ENCODE measurements around the gene SLC9A6. TPM values are rescaled to one million over a fixed set of nuclear protein-coding genes. Genes with fewer than 3 reads are reported as not detected.

The SLC9A6 gene
- total and polyA plus RNA-seq, 2 of the 8 experiments (the other 6 are each of a cell fraction or from before 2014, with no cell fraction given) = 8.0 to 14.1 TPM

DNA sequence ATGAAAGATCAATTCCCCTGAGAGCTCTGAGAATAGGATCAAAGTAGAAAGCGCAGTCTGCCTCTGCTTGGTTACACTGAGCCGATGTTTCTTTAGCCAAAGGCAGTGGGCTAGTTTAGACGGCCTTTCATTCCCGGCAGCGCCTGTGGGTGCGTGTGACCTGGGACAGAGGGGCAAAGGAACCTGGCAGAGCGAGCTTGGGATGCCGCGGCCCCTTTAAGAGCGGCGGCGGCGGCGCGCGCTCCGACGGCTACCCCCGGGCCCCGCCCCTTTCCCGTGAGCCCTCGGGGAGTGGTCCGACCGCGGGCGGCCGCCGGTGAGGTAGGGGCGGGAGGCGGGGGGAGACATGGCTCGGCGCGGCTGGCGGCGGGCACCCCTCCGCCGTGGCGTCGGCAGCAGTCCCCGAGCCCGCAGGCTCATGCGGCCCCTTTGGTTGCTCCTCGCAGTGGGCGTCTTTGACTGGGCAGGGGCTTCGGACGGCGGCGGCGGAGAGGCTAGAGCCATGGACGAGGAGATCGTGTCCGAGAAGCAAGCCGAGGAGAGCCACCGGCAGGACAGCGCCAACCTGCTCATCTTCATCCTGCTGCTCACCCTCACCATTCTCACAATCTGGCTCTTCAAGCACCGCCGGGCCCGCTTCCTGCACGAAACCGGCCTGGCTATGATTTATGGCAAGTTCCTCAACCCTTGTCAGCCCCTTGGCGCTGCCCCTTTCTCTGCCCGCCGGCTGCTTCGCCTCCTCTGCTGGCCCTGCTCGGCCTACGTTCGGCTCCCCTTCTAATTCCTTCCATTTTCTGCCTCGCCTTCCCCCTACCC, at the start of gene SLC9A6 (continued):
- TF ChIP-seq MAX (IDR thresholded peaks at IDR 0.05) (peak; percentile 45; the same call in 1 of the 2 replicates), CTBP2 (IDR thresholded peaks at IDR 0.05; ENCODE audit: borderline replicate concordance, insufficient read depth, insufficient read length, low read length) (no peak), CBX8 (IDR thresholded peaks at IDR 0.05; ENCODE audit: borderline replicate concordance, low read depth, low read length) (no peak), CREB1 (IDR thresholded peaks at IDR 0.05) (peak; percentile 34; the same call in 1 of the 2 replicates), EGR1 (IDR thresholded peaks at IDR 0.05; ENCODE audit: borderline replicate concordance, low read depth, low read length) (no peak), RNF2 (IDR thresholded peaks at IDR 0.05; ENCODE audit: borderline replicate concordance, low read depth, low read length, missing control alignments, poor library complexity, severe bottlenecking) (no peak), CEBPB (IDR thresholded peaks at IDR 0.05; ENCODE audit: low read depth, low read length) (no peak), TEAD4 (IDR thresholded peaks at IDR 0.05; ENCODE audit: low read depth, low read length) (no peak), CHD7 (IDR thresholded peaks at IDR 0.05; ENCODE audit: insufficient replicate concordance, low read length) (no peak), ASH2L (IDR thresholded peaks at IDR 0.05; ENCODE audit: low read length) (peak; percentile 37)
